NCI-H2081 (cell line): ENCODE measurements around the gene SULT1A2.
"Not testable (repeated sequence)": the region's sequence is repeated elsewhere in the genome, so short reads cannot be mapped to it uniquely, and the experiment has no call there.

ENCODE experiments used
- DNase-seq, 2 experiments: peaks; one replicate each; lab custom pipeline; 2025; lab: John Stamatoyannopoulos, UW

Gene SULT1A2

DNA sequence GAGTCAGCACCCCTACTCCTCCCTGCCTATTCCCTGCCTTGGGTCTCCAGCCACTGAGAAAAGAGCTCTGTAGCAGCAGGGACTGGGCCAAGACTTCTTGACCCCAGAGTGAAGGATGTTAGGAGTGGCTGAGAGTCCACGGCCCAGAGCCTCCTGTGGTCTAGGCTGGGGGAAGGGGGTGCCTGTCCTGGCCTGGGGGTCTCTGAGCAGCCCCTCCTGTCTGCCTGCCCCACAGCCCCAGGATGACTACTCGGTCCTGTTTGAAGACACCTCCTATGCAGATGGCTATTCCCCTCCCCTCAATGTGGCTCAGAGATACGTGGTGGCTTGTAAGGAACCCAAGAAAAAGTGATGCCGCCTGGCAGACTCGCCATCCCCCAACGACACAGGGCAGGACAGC lies 5.5 kb downstream of the SULT1A2 start:
- DNase-seq = no peak

GRCh38 chr16:28590384-28591340 lies 6.2 kb downstream of the SULT1A2 start:
- no peak for DNase-seq

- no peak for DNase-seq
These were observed 6.9 kb downstream of the SULT1A2 start for GRCh38 chr16:28589930-28590329.

DNA sequence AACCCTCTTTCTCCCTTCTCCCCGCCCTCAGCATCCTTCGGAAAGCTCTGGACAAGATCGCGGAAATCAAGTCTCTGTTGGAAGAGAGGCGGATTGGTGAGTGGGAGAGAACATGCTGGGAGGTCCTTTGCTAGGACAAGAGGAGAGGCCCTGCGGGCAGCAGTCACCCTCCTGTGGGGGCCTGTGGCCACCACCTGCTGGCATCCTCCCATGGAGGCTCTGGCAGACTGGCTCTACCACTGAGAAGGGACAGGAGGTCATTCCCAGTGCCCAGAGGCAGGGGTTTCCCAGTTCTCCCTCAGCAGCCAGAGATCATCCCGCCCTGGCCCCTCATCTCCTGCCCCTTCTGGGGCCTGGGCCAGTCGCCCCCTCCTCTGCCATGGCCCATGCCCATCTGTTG lies 7.8 kb downstream of the SULT1A2 start:
- no peak for DNase-seq

GRCh38 chr16:28587386-28587785 lies 9.5 kb downstream of the SULT1A2 start:
- no peak for DNase-seq

DNA sequence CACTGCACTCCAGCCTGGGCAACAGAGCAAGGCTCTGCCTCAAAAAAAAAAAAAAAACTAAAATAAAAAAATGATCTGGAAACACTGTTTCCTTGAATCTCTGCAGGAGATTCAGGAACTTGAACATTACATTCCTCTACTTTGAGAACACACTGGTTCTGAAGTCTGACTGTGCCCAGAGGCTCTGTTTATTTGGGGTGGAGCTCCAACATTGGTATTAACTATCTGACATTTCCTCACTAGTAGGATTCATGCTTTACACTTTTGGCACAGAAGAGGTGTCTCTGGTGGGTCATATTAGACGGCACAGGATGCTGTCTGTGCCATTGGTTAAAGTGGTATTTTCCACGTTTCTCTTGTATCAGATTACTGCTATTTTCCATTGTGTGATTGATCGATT lies 10.4 kb downstream of the SULT1A2 start:
- no peak for DNase-seq

DNA sequence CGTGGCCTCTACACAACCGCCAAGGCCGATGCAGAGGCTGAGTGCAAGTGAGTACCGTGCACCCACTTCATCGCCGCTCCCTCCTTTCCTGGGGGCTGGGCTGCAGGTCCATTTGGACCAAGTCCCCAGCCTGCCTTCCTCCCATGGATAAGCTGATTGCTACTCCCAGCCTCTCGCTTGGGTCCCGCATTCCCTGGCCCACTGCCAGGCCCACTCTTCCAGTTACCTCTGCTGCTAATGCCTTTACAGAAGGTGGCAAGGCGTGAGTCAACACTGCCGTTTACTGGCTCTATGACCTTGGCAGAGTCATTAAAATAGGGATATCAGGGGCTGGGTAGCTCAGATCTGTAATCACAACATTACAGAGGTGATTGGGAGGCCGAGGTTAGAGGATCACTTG lies 11.2 kb downstream of the SULT1A2 start:
- DNase-seq = no peak

- no peak for DNase-seq
These were observed 16.0 kb downstream of the SULT1A2 start for GRCh38 chr16:28580726-28581315.

DNA sequence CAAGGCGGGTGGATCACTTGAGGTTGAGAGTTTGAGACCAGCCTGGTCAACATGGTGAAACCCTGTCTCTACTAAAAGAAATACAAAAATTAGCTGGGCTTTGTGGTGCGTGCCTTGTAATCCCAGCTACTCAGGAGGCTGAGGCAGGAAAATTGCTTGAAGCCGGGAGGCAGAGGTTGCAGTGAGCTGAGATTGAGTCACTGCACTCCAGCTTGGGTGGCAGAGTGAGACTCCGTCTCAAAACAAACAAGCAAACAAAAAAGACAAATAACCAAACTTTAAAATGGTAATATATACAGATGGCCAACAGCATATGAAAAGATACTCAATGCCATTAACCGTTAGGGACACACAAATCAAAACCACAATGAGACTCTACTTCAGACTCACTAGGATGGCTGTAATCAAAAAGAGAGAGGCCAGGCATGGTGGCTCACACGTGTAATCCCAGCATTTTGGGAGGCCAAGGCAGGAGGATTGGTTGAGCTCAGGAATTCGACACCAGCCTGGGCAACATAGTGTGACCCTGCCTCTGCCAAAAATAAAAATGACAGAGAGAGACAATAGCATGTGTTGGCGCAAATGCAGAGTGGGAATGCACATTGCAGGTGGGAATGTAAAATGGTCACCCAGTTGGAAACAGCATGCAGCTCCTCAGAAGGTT lies 21.3 kb downstream of the SULT1A2 start:
- no peak for DNase-seq

DNA sequence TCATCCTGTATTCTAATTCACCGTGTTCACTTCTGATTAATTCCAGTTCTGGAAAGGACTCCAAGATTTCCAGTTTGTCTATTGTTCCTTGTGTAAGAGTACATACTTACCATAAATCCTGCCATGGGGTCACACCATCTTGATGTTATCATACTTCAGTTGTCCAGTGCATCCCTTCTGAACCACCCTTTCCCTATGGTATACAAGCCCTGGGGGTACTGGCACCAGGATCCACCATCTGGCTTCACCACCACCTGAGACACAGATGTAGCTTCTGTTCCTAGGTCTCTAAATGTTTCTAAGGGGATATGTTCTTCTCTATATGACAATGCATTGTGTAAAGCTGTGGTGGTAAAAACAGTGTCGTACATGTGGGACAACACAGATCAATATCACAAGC lies 21.9 kb downstream of the SULT1A2 start:
- DNase-seq = no peak

- no peak for DNase-seq
These were observed 22.8 kb downstream of the SULT1A2 start for GRCh38 chr16:28573738-28574718.

DNA sequence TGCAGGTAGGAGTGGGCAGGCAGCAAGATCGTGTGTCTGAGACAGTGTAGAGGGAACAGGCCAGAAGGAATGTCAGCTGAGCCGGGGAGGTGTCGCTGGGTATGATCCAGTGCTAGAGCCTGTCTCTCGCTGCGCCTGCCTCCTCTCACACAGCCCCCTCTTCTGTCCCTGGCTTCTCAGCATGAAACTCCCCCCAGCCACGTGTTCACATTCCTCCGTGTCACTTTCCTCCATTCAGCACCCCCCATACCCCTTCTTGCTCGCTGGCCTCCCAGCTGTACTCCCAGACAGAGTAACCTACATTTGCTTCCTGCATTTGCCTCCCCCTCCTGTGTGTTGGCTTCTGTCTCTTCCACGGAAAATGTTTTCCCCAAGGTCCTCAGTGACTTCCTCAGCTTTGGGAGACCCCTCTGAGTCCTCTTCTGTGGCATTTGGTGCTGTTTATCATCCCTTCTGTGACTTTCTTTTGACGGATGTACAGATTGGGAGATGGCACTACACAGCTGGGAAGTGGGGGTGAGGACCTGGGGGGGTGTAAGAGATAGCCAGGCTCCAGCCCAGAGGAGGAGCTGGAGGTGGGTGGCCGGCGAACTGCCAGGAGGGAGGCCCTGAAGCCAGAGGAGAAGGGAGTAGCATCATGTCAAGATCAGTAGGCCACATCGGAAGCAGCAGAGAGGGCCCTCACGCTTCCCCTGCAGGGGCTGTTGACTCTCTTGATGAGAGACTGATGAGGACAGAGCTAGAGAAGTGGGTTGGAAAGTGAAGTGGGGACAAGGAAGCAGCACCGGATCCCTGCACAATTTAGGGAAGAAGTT lies 23.9 kb downstream of the SULT1A2 start:
- no peak for DNase-seq

- DNase-seq = no peak
These were observed 26.7 kb downstream of the SULT1A2 start for GRCh38 chr16:28569968-28570752.

DNA sequence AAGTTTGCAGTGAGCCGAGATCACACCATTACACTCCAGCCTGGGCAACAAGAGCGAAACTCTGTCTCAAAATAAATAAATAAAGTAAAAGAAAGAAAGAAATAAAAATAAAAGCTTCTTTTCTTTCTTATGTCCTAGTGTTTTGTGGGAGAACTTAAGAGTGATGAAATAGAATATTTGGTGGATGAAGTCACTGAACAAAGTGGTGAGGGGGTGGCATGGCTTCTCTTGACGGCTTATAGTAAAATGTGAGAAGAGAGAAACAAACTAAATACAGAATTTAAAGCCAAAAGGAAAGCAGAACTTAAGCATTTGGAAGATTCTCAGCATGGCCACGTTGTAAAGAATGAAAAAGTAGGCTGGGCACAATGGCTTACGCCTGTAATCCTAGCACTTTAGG lies 27.8 kb downstream of the SULT1A2 start:
- no peak for DNase-seq

DNA sequence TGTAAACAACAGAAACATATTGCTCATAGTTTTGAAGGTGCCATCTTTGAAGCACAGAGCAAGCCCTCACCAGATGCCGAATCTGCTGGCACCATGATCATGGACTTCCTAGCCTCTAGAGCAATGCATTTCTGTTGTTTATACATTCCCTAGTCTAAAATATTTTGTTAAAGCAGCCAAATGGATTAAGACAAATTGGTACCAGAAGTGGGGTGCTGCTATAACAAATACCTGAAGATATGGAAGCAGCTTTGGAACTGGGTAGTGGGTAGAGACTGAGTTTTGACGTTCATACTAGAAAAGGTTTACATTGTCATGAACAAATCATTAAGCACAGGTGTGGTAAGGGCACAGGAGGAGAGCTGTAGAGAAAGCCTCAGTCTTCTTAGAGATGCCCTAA lies 29.6 kb downstream of the SULT1A2 start:
- no peak for DNase-seq

- not testable (repeated sequence) for DNase-seq
These were observed 30.5 kb downstream of the SULT1A2 start for GRCh38 chr16:28566233-28566925.

DNA sequence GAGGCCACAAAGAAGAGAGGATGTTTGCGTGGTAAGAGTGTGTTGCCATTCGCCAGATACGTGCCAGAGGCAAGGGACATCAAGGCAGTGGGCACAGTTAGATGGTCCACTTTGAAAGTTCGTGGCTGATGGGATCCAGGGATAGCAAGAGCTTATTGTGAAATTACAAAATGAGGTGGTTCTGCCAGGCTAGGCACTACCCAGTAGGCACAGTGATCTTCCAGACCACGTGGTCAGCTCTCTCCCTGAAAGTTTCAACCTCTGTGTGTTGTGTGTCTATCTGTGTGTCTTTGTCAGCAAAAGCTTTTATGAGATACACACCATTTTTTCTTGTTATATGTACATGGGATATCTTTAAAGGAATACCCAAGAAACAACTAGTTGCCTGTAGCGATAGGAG lies 33.6 kb downstream of the SULT1A2 start:
- DNase-seq = no peak

GRCh38 chr16:28562199-28562598 lies 34.7 kb downstream of the SULT1A2 start:
- DNase-seq = no peak

DNA sequence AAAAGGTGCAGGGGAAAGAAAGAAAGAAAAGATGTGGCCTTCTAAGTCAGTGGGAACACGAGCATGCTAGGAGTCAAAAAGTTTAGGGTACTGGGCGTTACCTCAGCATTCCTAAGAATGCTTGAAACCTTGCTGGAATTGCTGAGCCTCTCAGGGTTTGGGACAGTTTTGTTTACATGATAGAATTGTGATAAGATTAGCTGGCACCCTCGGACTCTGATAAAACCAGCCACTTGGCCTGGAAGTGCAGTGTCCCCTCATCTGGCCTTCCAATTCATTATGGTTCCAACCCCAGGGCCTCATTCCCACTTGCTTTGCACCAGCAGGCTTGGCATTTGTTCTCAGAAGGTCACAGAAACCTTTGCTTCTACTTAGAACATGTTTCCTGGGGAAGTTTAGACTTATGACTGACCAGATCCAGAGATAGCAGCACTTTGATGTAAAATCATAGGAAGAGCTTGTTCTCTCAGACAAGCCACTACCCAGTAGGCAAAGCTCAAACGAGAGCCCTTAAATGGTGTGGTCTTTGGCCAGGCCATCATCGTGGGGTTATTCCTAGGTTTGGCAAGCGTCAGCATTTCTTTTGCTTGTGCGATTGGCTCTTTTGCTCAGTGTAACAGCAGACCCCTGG lies 35.2 kb downstream of the SULT1A2 start:
- DNase-seq = no peak
